ENCODE data around the gene ACTR3C.

The ACTR3C gene

GRCh38 chr7:150358988-150359621 is 35.8 kb upstream of the ACTR3C start:
- no peak for DNase-seq (ENCODE audit: low read depth)

GRCh38 chr7:150358433-150358832 is 35.1 kb upstream of the ACTR3C start:
- DNase-seq (ENCODE audit: low read depth), result no peak

- DNase-seq (ENCODE audit: low read depth), result no peak
Observed at GRCh38 chr7:150357771-150358427, 34.6 kb upstream of the ACTR3C start.

GRCh38 chr7:150357270-150357669 is 33.9 kb upstream of the ACTR3C start:
- DNase-seq (ENCODE audit: low read depth), result peak; percentile 52

GRCh38 chr7:150356265-150356897 is 33.0 kb upstream of the ACTR3C start:
- no peak for DNase-seq (ENCODE audit: low read depth)

- DNase-seq (ENCODE audit: low read depth), result no peak
Observed at GRCh38 chr7:150355666-150356059, 32.3 kb upstream of the ACTR3C start.

GRCh38 chr7:150351587-150352194 is 28.3 kb upstream of the ACTR3C start:
- DNase-seq (ENCODE audit: low read depth), result no peak

- DNase-seq (ENCODE audit: low read depth), result no peak
Observed at GRCh38 chr7:150346922-150347321, 23.6 kb upstream of the ACTR3C start.

GRCh38 chr7:150345012-150345411 is 21.7 kb upstream of the ACTR3C start:
- DNase-seq (ENCODE audit: low read depth), result no peak

- DNase-seq (ENCODE audit: low read depth), result no peak
Observed at GRCh38 chr7:150344299-150344698, 21.0 kb upstream of the ACTR3C start.

GRCh38 chr7:150343225-150343624 is 19.9 kb upstream of the ACTR3C start:
- no peak for DNase-seq (ENCODE audit: low read depth)

- no peak for DNase-seq (ENCODE audit: low read depth)
Observed at GRCh38 chr7:150342121-150342408, 18.7 kb upstream of the ACTR3C start.

GRCh38 chr7:150341263-150342120 is 18.1 kb upstream of the ACTR3C start, which contains the start of gene RARRES2:
Gene RARRES2 (minus strand): TSS chr7:150341629. CDS start chr7:150340609, 1,020 bp downstream.
- no peak for DNase-seq (ENCODE audit: low read depth)

GRCh38 chr7:150340875-150341262 is 17.5 kb upstream of the ACTR3C start:
- DNase-seq (ENCODE audit: low read depth), result no peak

GRCh38 chr7:150340024-150340749 is 16.8 kb upstream of the ACTR3C start:
- no peak for DNase-seq (ENCODE audit: low read depth)

GRCh38 chr7:150339409-150339809 is 16.1 kb upstream of the ACTR3C start:
- no peak for DNase-seq (ENCODE audit: low read depth)

- no peak for DNase-seq (ENCODE audit: low read depth)
Observed at GRCh38 chr7:150338166-150338829, 15.0 kb upstream of the ACTR3C start.

GRCh38 chr7:150337659-150338081 is 14.3 kb upstream of the ACTR3C start:
- no peak for DNase-seq (ENCODE audit: low read depth)

GRCh38 chr7:150337179-150337578 is 13.8 kb upstream of the ACTR3C start:
- no peak for DNase-seq (ENCODE audit: low read depth)

- no peak for DNase-seq (ENCODE audit: low read depth)
Observed at GRCh38 chr7:150336746-150337145, 13.4 kb upstream of the ACTR3C start.

GRCh38 chr7:150335774-150336112 is 12.4 kb upstream of the ACTR3C start:
- no peak for DNase-seq (ENCODE audit: low read depth)

Data from activated T-cell treated with anti-CD3 and anti-CD28 coated beads for 48 hours (primary cell).